Lower leg skin (tissue), 4 donors: ENCODE results near the gene EPHA5. TPM values are rescaled to one million over a fixed set of nuclear protein-coding genes. Genes with fewer than 3 reads are reported as not detected.

ENCODE experiments used
- DNase-seq, 2 donors: peaks; one replicate each; pipeline ENCODE4 v3.0.0-alpha.2; 2019; ENCODE audit warnings: low spot score in 2 of 2
- H3K4me3 ChIP-seq: fragments of 200-600 bp; sonication (generic); 2 replicates; pipeline ENCODE4 v1.5.1; 2017; ENCODE audit warnings: mild to moderate bottlenecking, low read depth; ENCODE audit not compliant: poor library complexity, severe bottlenecking
- CTCF ChIP-seq, 3 donors: fragments of 450-650 bp; IDR thresholded peaks; one replicate each; pipeline ENCODE4 v1.5.1; 2016; ENCODE audit warnings: antibody characterized with exemption in 3 of 3, mild to moderate bottlenecking in 3 of 3, moderate library complexity in 2 of 3
- POLR2A ChIP-seq, 2 donors: fragments of 450-650 bp; IDR thresholded peaks; one replicate each; pipeline ENCODE4 v1.6.1; 2016 to 2017; ENCODE audit warnings: antibody characterized with exemption in 2 of 2, mild to moderate bottlenecking in 1 of 2, moderate library complexity in 1 of 2
- WGBS, 2 donors: methylation state at CpG; one replicate each; pipeline ENCODE4 v1.1.5; 2018; 5-methylcytosine and 5-hydroxymethylcytosine counted together
- intact Hi-C: fragments of 100-400 bp; cut with DNase I; formaldehyde crosslinking; loops from one replicate; pipeline ENCODE4 v1.15.0; 2023; ENCODE audit warnings: low total_unique reads
- total RNA-seq, 4 donors: library from RNA; depleted of rRNA; stranded (reverse); fragments of >200 nt; gene quantifications; one replicate each; pipeline ENCODE4 v1.1.0, GENCODE V29; 2016

Gene EPHA5
- total RNA-seq, 4 donors from 2014 or later = 0.34 to 0.63 (median 0.51) TPM

DNA sequence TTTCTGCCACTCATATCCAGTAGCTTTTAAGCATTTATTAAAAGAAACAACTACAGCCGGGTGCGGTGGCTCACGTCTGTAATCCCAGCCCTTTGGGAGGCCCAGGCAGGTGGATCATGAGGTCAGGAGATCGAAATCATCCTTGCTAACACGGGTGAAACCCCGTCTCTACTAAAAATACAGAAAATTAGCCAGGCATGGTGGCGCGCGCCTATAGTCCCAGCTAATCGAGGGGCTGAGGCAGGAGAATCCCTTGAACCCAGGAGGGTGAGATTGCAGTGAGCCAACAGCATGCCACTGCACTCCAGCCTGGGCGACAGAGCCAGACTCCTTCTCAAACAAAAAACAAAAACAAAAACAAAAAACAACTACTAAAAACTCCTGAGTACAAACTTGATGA lies 119.8 kb downstream of the EPHA5 start:
- 91 to 92% methylated on average over 11 of the region's 11 CpGs for WGBS, 2 donors
- H3K4me3 ChIP-seq = no peak overlapping the region
- no peak for TF ChIP-seq POLR2A (IDR thresholded peaks at IDR 0.05)
- TF ChIP-seq CTCF (IDR thresholded peaks at IDR 0.05) = no peak
- peak in 1 of 2 donors; percentile 71 for DNase-seq
- intact Hi-C loops = no loop called here

DNA sequence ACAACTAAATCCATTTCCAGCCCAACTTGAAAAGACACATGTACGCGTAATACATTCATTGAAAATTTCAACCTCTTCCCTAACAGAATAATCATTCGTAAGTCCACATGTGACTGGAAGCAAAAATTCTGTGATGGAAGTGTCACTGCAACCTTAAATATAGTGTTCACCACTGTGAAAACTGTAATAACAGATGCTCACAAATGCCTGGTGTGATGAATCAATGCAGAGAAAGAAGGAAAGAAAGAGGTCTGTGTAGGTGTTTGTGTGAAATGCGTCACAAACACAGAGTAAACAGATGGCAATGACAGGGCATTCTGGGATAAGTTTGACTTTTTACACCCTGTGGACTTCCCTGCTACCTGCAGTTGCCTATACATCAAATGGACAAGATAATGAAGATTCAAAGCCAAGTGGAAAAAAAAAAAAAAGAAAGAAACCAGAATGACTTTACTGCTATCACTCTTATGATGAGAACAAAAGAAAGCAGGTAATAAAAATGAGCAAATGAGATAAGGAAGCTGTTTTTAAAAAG lies 123.3 kb downstream of the EPHA5 start:
- 92 to 93% methylated on average over 4 of the region's 4 CpGs for WGBS, 2 donors
- intact Hi-C loops = no loop called here
- no peak for DNase-seq
- TF ChIP-seq POLR2A (IDR thresholded peaks at IDR 0.05) (no peak), CTCF (IDR thresholded peaks at IDR 0.05) (no peak)
- no peak overlapping the region for H3K4me3 ChIP-seq

DNA sequence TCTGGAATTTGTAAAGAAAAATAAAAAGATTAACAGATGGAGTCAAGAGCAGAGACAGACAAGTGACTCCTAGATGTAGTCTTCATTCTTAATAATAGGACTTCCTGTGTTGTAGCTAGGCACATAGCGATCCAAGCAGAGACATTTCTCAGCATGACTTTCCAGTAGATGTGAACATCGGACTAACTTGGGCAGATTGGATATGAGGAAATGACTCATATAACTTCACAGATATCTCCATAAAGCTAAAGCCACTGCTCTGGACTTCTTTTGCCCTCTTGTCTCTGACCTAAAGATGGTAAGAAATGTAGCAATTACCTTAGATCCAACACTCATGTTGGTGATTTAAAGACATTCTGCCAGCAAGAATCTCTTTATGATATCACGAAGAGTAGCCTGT lies 131.7 kb downstream of the EPHA5 start:
- intact Hi-C loops = no loop called here
- 81 to 95% methylated on average over 3 of the region's 3 CpGs for WGBS, 2 donors
- TF ChIP-seq CTCF (IDR thresholded peaks at IDR 0.05) = no peak
- TF ChIP-seq POLR2A (IDR thresholded peaks at IDR 0.05) = no peak
- no peak for DNase-seq
- H3K4me3 ChIP-seq = no peak overlapping the region

DNA sequence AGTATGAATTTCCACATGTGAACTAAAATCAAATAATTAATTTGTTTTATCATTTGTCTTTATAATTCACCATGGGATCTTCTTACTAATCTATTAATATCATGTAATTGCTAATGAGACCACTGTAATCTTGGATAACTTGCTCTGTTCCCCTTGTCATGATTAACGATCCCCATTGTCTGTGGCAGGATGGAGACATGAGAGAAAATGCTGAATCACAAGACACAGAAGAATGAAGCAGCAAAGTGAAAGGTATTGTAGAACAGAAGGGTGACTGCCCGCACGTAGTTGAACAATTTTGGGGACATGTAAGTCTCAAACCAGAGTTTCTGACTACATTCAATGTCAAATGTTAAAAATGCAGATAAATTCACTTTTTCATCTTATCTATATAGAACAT lies 135.2 kb downstream of the EPHA5 start:
- 45 to 53% methylated on average over 3 of the region's 3 CpGs for WGBS, 2 donors
- no peak overlapping the region for H3K4me3 ChIP-seq
- intact Hi-C loops = no loop called here
- TF ChIP-seq POLR2A (IDR thresholded peaks at IDR 0.05) (no peak), CTCF (IDR thresholded peaks at IDR 0.05) (no peak)
- DNase-seq = no peak

DNA sequence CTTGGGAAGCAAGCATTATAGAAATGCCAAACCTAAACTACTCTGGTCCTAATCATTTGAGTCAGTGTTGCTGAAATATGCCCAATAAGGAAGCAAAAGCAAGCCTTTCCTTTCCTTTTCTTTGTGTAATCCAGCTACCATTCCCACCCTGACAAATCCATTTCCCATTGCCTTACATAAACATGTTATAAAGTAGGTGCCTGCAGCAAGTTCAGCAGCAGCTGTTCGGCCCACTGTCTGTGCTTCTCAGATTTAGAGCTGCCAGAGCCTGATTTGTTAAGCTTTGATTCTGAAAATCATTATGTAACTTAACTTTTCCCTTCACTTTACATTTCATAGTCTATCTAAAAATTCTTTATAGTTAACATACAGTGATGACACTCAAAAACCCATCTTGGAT lies 148.6 kb downstream of the EPHA5 start:
- no peak for DNase-seq
- intact Hi-C loops = no loop called here
- WGBS, 2 donors = 38 to 47% methylated on average over 1 of the region's 1 CpG
- TF ChIP-seq CTCF (IDR thresholded peaks at IDR 0.05) (no peak), POLR2A (IDR thresholded peaks at IDR 0.05) (no peak)
- no peak overlapping the region for H3K4me3 ChIP-seq

- DNase-seq = no peak
- no peak overlapping the region for H3K4me3 ChIP-seq
- WGBS, 2 donors = 71 to 77% methylated on average over 2 of the region's 2 CpGs
- TF ChIP-seq CTCF (IDR thresholded peaks at IDR 0.05) = no peak
- TF ChIP-seq POLR2A (IDR thresholded peaks at IDR 0.05) = no peak
- intact Hi-C loops = no loop called here
Observed at GRCh38 chr4:65515646-65516045, 154.6 kb downstream of the EPHA5 start.
